ENCODE measurements around the gene CABYR.

CABYR gene

DNA sequence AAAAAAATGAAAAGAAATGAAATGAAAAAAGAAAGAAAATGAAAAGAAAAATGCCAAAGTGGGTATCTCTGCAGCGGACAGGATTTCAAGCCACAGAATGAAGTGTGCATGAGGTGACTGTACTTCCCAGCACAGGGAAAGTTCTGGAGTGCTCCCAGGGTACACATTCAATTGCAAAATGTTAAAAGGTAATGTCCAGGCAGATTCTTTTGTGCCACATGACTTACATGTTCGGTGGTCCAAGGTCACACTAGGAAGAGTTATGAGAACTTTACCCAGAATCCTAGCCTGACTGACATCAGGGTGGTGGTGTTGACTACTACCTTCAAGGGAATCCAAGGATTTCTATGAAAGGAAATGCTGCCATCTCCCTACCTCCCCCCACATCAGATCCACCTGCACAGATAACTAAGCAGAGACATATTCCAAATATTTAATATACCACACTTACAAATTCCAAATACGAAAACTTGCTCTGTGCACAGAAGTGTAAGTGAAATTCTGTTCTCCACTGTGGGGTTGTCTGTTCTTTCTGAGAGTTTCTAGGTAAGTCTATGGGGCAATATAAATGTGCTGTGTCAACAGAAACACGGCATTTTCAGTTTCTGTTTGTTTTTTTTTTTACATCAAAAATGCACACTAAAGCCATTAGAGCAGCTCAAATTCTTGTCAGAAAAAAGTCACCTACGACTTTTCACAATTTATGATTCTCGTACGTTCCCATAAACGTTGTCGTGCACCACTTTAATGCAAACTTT lies 56.6 kb downstream of the CABYR start:
- no peak for DNase-seq

DNA sequence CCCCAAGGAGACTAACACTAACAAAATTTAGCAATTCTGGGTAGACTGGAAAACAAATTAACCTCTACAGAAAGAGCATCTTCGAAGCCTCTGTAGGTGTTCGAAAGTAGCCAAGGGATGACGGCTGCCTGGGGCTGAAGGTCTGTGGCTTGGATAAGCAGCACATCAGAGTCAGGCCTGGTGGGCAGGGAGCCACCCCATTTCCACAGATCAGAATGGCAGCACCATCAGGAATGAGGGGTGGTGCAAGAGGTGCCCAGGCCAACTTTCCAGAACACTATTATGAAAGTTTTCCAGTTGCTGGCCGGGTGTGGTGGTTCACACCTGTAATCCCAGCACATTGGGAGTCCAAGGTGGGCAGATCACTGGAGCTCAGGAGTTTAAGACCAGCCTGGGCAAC lies 57.9 kb downstream of the CABYR start:
- DNase-seq, result no peak

GRCh38 chr18:24197412-24197811 lies 58.5 kb downstream of the CABYR start:
- DNase-seq, result no peak

DNA sequence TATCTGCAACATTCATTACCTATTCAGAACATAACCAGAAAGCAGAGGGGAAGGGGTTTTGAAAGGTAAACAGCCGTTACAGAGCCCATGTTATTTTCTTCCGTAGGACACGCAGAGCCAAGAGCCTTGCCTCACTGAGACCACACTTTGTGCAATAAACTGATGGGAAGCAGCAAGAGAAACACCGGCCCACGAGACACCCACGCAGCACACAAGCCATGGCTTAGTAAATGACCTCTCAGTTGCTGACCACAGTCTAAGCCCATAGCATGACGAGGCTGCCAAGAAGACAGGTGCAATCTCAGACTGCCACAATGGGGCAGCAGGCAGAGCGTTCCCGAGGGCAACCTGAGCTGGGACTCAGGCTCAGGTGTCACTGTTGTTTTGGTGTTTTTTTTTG lies 59.6 kb downstream of the CABYR start:
- DNase-seq, result no peak

GRCh38 chr18:24199372-24199962 lies 60.6 kb downstream of the CABYR start:
- no peak for DNase-seq

GRCh38 chr18:24200494-24201290 lies 61.8 kb downstream of the CABYR start:
- no peak for DNase-seq

DNA sequence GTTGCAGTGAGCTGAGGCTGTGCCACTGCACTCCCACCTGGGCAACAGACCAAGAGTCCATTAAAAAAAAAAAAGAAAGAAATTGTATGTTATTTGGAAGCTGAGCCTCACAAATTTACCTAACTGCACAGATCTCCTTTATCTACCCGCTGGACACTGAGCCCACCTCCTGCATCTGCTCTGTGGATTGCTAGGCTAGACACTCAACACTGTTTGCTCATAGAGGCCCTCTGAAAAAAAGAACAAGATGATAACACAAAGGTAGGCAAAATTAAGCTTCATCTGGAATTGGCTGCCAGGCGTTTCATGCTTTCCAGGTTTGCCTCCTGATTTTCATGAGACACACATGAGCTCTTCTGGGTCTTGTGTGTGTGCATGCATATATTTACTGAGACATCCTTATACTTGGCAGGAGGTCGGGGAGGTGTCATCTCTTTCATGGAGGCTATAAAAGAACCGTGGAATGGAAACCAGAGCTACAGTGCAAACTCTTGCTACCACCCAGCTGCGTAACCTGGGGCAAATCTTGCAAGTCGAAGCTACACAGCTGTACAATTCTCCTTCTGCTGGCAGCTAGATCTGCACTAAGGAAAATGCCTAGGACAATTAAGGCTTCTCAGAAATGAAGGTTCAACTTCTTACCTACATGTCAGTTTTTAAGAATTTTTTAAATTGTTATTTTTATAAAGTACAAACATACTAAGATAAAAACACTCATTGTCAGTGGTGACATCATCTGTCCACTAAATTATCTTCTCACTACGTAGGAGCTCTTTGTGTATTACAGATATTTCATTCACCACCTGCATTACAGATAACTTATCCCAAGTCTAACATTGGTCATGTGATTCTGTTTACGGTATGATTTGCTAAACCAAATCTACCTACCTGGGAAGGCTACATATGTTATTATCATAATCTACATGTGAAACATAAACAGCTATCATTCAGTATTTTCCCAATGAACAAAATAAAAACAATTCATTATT lies 63.1 kb downstream of the CABYR start:
- DNase-seq, result no peak

- DNase-seq, result no peak
Observed at GRCh38 chr18:24204904-24205303, 66.0 kb downstream of the CABYR start.

- DNase-seq, result no peak
Observed at GRCh38 chr18:24208270-24209035, 69.6 kb downstream of the CABYR start.

DNA sequence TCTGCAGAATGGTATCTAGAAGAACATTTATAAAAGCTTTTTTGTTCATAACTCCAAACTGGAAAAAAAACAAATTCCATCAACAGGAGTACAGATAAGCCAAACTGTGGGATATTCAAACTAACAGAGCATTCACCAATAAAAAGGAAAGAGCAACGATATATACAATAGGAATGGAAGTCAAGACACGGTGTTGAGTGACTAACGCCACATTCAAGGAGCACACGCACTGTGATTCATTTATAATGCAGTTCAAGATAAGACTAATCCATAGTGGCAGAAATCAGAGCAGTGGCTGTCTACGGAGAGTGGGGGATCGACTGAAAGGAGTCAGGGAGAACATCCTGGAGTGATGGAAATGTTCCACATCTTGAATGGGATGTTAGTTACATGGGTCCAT lies 70.7 kb downstream of the CABYR start:
- no peak for DNase-seq

Data from activated T-cell treated with anti-CD3 and anti-CD28 coated beads, Interleukin-2, amount 50 U/mL, for 1 hour (primary cell).